Activated CD4-positive, alpha-beta T cell treated with anti-CD3 and anti-CD28 coated beads for 24 hours (primary cell): Measurements from ENCODE around the gene CD8A.
"Not testable (repeated sequence)": the region's sequence is repeated elsewhere in the genome, so short reads cannot be mapped to it uniquely, and the experiment has no call there.

ENCODE experiments used
- DNase-seq, 2 donors: peaks; one replicate each; pipeline ENCODE4 v3.0.0-alpha.2; 2020; ENCODE audit warnings: low read depth in 2 of 2

CD8A gene

DNA sequence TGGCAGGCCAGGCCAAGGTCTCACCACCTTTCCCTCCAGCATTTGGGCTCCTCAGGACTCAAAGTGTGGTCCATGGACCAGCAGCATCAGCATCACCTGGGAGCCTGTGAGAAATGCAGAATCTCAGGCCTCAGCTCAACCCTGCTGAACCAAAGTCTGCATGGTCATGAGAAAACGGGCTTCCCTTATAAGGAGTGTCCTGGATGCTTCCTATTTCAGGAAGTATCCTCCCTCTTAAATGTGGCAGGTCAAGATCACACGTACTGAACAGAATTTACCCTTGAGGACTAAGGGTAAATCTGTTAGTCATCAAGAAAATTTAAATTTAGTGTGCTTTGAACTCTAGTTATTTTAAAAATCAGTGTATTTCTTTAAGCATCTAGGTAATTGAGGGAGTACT lies 11.8 kb downstream of the CD8A start:
- no peak for DNase-seq

DNA sequence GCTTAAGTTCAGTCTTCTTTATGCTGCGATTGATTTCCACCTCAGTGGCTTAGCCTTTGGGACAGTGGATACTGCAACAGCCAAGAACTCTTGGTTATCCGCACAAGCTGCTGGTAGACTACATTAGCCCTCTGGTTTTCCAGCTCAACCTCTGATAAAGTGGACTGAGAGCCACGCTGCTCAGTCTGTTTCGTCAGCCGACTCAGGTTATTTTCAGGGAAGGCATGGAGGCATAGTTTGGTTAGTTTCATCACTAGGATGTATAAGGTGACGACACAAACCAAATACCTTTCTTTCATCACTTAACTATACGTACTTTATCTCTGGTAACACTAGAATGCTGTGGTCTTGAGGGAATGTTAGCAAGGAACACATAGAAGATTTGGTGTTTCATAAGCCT lies 14.2 kb downstream of the CD8A start:
- no peak for DNase-seq

DNA sequence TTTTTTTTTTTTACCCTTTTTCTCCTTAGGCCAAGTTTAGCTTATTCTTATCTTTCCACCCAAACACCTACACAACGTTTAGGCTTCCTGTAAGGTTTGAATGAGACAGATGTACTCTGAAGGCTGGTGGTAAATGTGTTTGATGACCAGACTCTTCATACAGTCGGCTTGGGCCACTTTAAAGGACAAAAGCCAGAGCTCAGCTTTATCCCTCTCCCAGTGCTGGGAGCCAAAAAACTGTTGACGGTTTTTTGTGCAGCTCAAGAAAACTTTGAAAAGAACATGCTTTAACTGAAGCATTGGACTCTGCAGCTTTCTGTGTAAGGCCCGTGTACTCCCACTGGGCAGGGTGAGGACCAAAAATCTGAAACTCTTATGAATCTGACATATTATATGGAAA lies 15.4 kb downstream of the CD8A start:
- DNase-seq = no peak

DNA sequence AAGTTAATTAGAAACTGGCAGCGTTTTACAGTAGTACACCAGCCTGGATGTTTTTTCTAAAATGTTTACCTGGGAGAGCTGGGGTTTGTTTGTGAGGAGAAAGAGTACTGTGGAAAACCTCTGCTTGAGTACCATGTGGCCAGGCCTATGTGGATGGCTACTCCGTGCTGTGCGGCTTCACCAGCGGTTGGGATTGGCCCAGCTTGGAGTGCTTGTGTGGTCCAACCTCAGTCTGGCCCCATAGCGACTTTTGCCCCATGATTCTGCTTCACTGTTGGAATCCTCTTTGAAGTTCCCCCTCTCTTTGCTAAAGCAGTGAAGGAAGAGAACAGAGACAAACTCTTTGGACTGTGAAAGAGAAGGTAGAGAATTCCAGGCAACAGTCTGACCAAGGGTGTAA lies 15.9 kb downstream of the CD8A start:
- no peak for DNase-seq

DNA sequence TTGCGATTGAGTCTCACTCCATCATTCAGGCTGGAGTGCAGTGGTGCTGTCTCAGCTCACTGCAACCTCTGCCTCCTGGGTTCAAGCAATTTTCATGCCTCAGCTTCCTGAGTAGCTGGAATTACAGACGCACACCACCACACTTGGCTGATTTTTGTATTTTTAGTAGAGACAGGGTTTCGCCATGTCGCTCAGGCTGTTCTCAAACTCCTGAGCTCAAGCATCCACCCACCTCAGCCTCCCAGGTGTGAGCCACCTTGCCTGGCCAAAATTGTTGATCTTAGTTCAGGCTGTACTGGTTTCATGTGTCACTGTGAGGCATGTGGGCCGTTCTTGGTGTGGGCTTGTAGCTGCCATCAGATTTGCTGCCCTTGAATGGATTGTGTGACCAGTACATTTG lies 18.1 kb downstream of the CD8A start:
- no peak for DNase-seq

DNA sequence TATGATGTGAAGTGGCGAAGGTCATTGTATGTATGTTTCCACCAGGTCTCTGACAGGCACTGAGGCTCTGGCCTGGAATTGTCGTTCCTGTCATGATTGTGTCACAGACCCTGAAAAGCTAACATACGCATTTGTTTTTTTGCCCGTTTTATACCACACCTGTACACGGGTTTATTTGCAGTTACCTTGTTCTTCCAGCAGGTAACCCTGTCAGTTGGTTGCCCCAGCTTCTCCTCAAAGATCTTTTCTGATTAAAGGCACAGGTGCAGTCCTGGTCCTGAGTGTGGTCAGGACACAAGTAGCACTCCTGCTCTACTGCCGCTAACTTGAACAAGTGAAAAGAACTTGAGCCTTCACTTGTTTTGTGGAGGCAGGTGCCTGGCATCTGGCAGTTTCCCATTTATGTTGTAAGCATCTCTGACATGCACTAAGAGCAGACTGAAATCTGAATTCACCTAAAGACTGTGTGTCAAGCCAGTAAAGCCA lies 19.9 kb downstream of the CD8A start:
- no peak for DNase-seq

DNA sequence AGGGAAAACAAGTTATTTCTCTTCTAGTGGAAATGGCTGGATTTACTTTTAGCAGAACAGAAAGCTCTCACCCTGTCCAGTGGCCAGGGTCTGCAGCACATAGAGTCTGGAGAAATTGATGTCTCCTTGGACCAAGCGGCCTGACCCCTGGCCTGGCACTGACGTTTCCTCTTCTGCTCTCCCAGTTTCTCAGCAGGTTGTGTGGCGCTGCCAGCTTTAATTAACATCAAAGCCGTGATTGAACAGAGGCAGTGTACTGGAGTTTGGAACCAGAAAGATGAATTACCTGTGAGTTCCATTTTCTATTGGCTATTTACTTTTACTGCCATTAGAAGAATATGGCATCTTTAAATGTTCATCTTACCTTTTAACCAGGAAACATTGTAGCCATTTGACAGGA lies 20.9 kb downstream of the CD8A start:
- DNase-seq = no peak

DNA sequence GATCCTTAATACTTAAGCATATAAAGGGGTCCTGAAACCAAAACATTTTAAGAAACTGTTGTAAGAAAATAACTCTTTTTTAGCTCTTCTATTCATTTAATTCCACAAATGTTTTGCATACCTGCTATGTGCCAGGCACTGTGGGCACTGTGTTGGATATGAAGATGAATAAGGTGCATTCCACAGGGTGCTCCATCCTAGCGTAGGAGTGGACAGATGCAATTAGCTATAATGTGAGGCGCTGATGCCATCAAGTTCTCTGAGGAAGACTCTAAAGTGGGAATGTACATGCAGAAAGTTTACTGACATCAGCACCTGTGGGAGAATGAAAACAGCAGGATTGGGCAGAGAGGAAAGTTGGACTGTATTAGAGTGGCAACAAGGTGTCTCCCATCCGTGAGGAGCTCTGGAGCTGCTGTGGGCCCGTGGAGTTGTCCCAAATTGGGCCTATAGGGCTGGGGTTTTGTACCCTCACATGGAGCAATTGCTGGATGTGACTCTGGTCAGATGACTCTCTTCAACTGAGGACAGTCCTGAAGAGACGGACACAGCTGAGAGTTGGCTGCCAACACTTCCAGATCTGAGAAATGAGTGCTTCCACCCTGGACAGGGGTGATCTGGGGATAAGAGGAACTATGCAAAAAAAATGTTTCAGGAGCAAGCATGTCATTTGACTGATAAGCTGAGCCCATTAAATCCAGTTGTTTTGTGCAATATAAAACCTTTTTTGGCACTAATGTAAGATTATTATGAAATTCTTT lies 22.3 kb downstream of the CD8A start:
- DNase-seq = no peak

DNA sequence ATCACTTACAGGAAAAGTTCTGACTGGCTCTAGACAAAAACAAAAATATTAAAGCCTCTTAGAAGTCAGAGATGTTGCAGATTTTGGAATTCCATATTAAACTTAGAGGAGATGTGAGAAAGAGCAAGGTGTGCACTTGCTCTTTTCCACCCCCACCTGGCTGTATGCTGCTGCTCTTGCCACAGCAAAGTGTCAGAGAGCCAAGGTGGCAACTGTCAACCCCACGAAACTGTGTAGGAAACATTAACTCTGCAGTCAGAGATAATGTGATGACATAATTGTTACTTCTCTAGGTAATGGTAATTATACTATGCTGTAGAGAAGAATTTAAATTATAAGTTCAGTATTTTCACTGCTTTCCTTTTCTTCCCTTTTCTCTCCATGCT lies 25.4 kb downstream of the CD8A start:
- no peak for DNase-seq

DNA sequence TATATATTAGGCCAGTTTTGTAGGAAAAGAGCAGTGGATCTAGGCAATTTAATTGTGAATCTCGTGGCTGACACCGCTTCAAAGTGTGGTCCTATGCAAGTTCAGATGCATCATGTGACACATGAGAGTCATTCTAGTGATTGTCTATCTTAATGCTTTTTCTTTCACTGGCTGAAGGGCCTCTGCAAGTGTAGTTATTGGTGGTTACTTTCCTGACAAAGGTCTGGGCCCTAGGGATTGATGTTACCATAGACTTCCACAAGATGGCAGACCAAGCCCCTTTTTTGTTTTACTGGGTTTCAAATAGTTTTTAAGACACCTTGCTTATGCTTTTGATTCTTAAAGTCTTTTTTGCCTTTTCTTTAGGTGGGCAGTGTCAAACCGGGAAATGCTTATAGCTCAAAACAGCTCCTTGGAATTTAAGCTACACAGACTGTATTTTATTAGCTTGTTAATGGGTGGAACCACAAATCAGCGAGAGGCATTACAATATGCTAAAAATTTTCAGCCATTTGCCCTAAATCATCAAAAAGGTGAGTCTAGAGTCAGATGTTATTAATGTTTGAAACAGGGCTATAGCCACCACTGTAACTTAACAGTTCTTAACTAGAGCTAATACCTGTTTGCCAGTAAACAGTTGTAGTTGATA lies 25.9 kb downstream of the CD8A start:
- DNase-seq = no peak

DNA sequence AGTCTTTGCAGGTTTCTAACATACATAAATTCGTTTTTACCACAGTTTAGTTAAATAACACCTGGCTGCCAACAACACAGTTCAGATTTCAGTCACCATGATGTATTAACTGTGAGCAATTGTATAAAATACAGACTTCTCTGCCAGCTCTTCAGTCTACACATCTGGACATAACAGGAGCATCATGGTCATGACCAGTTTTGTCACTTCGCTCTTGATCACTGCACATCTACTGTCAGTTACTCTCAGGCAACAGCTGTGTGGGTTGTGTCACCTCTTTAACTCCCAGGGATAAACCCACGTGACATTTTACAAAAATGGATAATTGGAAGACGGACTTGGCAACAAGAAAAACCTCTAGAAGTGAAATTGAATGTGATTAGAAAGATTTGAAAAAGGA lies 30.3 kb downstream of the CD8A start:
- no peak for DNase-seq

DNA sequence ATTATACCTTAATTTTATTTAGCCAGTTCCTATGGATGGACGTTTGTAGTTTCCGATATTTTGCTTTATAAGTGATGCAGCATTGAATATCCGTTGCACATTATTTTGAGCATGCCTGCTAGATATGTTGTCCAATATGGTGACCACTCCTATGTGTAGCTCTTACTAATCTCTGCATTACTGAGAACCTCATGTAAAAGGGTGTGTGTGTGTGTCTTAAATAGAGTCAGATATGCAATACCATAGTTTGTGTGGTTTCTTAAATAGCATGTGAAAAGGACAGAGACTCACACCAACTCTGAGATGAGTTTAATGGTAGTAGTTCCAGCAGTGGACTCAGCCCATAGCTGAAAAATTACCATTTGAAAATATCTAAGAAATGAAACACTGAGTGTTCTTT lies 32.3 kb downstream of the CD8A start:
- DNase-seq = no peak

DNA sequence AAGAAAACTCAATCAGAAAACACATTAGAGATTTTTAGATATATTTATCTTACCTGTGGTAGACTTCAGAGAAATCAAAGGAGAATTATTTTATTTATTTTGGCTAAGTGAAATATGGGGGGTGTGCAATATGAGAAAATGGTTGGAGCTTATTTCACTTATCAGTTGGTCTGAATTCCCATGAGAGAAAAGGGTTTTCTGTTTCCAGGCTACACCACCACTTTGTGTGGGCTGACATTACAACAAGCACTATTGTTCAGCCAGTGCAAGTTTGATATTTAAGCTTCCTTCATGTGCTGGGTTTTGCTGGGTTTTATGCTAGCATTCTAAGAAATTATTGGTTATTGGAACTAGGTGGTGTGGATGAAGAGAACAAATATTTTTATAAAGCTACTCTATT lies 37.1 kb downstream of the CD8A start:
- DNase-seq = no peak

DNA sequence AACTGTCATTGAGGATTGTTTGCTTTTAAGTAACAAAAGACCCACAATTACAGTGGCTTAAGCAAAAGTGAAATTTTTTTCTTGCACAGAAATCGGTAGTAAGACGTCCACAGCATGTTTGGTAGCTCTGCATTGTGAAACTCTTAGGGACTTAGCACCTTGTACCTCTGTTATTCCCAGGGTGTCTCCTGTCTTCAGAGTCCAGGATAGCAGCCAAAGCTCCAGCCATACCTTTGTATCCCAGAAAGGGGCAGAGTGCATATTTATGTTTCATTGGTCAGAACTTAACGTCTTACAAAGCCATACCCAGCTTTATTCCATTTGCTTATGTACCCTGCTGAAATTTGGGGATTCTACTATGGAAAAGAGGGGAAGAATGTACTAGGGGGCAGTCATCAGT lies 37.8 kb downstream of the CD8A start:
- no peak for DNase-seq

DNA sequence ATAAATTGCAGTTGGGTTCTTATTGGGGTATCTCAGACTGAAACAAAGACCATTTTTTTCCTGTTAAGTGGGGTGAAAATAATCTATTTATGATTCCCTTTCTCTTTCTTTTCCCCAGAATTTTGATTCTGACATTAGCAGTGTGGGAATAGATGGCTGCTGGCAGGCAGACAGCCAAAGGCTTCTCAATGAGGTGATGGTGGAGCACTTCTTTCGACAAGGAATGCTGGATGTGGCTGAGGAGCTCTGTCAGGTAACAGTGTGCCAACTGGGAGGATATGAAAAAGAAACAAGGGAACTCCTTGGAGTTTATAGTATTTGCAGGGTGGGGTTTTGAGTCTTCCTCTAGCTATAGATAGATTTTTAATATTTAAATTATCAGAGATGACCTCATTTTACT lies 38.9 kb downstream of the CD8A start:
- DNase-seq = no peak

DNA sequence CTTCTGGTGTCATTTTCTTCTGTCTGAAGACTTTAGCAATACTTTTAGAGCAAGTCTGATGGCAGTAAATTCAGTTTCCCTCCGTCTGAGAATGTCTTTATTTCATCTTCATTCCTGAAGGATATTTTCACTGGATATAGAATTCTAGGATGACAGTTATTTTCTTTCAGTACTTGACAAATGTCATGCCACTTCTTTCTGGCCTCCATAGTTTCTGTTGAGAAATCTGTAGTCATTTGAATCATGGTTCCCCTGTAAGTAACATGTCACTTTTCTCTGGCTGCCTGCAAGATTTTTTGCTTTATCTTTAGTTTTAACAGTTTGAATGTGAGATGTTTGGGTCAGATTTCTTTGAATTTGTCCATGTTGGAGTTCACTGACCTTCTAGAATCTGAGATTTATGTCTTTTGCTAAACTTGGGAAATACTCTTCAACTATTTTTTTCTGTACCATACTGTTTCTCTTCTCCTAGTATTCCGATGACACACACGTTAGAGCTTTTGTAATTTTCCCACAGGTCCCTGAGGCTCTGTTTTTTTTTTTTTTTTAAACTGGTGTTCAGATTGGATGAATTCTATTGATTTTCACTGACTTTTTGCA lies 40.4 kb downstream of the CD8A start:
- DNase-seq = no peak

DNA sequence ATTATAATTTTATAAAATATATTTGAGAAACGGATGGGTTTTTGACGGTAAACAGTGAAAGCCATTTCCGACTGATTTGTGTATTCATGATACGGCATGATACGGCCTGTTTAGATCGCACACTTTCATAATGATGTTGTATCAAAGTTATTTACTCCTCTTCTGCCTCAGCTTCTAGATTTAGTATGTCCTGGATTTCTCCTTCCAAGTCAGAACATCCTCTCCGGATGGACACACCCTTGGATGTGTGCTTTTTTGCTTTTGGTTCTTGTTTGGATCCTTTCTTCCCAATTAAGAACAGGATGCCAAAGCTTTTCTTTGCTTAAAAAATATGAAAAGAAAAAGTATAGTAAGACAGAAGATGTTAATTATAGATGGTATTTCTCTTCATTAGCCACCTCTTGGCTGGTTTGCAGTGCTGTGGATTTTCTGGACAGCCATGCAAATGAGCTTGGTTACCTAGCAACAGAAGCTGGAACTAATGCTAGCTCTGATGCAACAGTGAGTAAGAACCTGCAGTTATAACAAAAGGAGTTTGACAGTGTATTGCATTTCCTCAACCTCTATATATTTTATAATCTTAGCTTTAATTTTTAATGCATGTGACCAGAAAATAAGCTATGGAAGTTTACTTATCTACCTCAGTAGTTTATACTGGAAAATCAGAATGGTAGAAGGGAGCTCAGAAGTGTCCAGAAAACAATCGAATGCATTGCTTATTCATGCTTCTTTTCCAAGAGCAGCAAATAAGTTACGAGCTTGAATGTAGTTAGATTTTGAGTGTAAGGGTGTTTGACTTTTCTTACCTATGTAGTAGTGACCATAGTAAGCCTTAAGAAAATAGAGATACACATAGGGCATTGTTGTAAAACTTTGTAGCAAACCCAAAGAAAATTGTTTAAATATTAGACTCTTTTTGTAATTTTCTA lies 42.7 kb downstream of the CD8A start:
- DNase-seq = no peak

DNA sequence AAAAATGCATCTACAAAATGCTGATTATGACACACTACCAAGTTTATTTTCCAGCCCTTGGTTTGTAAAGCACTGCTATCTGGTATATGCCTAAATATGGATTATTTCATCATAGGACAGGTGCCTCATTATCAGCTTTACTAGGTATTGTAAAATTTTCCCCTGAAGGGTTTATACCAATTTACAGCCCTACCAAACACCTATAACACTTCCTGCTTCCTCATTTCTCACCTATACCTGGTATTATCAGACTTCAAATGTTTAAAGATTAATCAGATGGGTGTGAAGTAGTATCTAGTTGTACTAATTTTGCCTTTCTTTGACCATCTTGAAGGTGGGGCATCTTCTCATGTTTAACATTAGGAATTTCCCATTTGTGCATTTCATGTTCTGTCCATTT lies 43.8 kb downstream of the CD8A start:
- no peak for DNase-seq

DNA sequence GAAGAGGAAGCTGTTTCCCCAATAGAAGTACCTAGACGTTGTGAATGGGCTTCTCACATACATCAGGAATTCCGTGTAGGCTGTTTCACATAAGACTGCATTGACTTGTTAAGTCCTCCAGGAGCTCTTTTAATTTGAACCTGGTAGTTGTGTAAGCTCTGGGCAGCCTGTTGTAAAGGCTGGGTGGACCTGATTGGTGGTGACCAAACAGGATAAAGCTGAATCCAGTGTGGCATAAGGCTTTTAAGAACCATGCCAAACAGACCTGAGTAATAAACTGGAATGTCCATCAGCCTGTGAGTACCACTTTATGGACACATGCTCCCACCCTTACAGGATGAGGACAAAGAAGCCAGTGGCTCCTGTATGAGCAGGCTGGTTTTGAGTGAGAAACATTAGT lies 46.6 kb downstream of the CD8A start:
- no peak for DNase-seq

DNA sequence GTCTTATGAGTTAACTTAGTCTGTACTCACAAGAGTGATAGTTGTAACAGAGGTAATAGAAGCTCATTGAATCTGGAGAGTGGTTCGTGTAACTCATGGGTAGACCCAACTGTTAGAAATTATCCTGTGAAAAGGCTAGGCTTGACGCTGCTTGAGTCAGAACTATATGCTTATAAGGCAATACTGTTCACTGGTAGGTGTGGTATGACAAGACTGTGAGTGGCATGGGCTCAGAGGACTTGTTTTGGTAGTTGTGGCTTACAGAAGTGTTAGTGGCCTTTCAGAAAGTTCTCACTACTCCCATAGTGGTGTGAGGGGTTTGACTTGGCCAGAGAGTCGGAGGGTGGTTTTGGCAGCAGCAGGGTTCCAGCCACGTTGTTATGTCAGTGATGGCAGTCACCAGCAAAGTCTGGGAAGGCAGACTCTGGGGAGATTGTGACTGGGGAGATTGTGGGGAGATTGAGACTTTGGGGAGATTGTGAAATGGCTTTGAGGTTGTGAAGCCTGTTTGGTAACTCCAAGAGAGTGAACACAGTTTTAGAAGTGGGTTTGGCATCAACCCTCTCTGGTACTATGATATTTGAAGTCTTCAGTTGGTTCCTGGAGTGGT lies 48.7 kb downstream of the CD8A start:
- not testable (repeated sequence) for DNase-seq

DNA sequence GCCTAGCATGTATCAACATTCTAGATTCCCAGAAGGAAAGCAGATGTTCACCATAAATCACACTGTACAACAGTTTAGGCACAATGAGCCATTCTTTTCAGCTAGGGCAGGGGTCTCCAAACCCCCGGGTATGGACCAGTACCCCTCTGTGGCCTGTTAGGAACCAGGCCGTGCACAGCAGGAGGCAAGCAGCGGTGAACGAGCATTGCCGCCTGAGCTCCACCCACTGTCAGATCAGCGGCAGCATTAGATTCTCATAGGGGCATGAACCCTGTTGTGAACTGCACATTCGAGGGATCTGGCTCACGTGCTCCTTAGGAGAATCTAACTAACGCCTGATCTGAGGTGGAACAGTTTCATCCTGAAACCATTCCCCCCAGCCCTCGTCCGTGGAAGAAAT lies 50.8 kb downstream of the CD8A start:
- not testable (repeated sequence) for DNase-seq

DNA sequence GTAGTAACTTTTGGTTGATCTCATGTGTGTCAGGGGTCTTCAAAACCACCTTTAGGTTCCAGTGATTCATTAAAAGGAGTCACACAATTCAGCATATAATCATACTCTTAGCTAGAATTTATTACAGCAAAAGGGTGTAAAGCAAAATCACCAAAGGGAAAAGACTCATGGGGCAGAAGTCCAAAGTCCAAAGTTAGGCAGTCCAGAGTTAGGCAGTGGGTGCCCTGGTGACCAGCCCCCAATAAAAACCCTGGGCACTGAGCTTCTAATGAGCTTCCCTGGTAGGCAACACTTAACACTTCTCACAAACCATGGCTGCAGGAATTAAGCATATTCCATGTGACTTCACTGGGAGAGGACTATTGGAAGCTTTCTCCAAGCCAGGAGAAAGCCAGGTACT lies 51.2 kb downstream of the CD8A start:
- not testable (repeated sequence) for DNase-seq
